GM19193 (cell line): ENCODE results near the gene ATF6.

Experiments
- POLR2A ChIP-seq: IDR thresholded peaks from 4 replicates; pipeline ENCODE4 v1.6.1; 2011; ENCODE audit not compliant: insufficient read depth, insufficient read length; ENCODE audit errors: extremely low read depth

The ATF6 gene

DNA sequence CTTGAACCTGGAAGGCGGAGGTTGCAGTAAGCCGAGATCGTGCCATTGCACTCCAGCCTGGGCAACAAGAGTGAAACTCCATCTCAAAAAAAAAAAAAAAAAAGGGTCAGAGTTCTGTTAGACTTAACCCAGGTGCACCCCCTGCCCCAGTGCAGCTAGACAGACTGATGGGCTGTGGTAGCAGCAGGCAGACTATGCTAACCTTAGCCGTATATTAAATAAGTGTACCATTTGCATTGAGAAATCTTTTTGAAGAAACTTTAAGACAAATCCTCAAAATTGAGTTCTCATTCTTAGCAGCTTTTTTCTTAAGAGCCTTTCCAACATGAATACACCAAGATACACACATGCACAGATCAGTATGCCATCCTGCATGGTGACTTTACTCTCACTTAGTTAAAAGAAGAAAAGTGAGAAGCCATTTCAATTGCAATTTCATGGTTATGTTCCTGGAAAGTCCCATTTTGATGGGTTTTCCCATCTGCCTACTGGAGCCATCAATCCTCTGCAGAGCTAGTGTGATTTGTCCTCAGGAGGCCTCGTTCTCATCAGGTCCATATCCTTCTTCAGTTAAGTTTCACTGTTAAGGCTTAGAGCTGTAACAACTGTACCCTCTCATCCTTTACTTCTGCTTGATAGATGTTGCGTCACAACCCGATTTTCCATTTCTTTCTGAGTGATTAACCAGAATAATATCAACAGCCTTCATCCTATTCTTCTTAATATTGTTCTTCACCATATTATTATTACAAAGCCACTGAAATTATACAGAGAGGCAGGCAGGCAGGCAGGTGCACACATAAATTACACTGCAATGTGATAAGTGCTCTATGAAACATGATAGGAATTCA, 37.5 kb upstream of the ATF6 start:
- no peak for TF ChIP-seq POLR2A

DNA sequence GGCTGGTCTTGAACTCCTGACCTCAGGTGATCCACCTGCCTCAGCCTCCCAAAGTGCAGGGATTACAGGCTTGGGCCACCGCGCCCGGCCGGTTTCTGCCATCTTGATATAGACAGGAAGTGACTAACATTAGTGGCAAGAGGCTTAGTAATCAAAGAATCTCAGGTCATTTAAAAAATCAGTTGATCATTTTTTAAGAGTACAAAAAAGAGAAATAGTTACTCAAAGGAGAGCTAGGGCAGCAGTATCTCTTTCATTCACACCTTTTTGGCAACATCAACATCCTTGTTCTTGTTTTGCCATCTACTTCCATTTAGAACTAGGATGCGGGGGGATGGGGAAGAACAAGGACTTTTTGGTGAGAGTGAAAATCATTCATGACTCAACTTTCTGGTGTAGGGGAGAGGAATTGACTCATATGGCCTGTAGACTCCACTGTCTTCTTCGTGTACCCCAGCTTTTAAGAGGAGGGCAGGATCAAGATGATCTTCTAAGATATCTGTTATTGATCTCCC, 36.0 kb upstream of the ATF6 start:
- TF ChIP-seq POLR2A: no peak

DNA sequence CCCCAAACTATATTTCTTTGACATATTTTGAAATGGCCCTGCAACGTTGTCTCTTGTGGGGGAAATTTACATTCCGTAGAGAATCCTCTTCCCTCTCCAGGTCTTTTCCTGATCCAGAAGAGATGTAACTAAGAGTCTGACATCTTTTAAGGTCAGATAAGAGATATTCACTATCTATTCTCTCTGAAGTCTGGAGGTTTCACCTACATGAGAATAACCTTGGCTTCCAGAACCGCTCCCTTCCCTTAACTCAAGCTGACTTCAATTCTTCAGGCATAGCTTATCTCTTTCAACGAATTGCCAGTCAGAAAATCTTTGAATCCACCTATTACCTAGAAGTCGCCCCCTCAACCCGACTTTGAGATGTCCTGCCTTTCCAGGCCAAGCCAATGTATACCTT, 34.9 kb upstream of the ATF6 start:
- no peak for TF ChIP-seq POLR2A

DNA sequence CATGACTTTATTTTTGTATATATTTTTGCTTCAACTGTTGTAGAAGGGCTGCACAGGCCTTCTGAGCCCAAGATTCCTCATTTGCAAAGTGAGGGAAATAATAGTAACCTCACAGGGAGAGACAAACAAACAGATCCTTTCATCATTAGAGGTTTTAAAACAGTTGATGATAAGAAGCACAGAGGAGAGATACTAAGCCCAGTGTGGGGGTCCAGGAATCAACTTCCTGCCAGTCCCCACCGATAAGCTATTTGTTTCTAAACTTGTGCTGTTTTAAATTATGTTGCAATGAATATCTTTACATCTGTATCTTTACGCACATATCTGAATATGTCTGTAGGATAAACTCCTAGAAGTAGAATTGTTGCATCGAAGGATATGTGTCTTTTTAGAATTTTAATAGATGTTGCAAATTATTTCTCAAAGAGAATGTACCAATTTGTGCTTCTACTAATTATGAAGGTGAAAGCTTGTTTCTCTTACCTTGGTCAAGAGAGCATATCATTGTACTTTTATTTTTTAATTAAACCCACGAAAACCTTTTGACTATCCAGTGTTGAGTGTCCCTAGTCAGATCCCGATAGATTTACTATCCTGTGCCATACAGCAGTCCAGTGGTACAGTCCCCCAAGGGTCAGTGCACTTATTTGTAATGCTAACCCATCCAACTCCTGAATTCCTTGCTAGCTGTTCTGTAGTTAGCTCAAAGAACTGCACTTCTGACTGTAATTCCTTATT, 34.0 kb upstream of the ATF6 start:
- no peak for TF ChIP-seq POLR2A

DNA sequence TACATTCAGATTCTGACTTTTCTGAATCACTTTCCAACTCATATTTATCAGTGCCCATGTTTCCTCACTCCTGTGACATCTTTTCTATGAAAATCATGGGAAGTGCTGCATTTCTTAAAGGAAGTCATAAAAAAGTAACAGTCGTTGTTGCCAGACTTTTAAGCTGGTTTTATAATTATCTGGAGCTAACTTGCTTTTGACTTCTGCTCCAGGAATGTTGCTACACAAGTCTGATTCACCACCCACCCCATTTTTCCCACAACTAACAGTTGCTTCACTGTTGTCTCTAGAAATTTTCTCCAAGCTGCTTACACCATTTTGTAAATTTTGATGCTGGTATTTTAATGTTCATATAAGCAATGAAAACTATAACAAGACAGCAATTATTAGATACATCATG, 32.6 kb upstream of the ATF6 start:
- no peak for TF ChIP-seq POLR2A

DNA sequence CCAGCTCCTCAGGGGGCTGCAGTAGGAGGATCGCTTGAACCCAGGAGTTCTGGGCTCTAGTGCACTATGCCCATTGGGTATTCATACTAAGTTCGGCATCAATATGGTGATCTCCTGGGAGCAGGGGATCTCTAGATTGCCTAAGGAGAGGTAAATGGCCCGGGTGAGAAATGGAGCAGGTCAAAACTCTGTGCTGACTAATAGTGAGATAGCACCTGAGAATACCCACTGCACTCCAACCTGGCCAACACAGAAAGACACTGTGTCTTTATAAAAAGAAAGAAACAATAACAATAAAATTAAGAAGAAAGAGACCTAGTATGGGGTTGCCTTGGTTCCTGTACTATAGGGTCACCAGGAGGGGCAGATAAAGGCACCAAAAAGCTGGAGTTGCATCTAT, 30.3 kb upstream of the ATF6 start:
- TF ChIP-seq POLR2A: no peak

DNA sequence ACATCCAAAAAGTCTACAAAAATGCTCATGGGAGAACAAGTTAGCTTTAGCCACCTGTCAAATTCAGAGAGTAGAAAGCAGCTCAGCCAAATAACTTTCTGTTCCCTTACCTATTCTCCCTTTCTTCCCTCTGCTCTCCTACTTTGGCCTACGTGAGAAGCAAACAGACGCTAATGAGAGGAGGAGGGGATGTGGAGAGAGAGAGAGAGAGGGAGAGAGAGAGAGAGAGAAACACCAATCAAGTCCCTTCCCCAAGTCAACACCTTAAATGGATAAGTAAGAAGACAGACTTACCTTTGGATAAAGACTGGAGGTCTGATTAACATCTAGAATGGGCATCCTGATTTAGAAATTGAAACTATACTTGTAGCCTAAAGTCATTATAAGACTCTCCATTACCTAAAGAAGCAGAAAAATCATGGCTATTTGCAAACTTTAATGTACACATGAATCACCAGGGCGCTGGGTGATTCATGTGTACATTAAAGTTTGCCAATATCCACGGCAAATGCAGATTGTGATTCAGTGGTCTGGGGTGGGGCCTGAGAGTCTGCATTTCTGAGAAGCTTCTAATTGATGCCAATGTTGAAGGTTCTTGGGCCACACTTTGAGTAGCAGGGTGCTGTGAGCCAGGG, 29.7 kb upstream of the ATF6 start:
- TF ChIP-seq POLR2A: no peak

DNA sequence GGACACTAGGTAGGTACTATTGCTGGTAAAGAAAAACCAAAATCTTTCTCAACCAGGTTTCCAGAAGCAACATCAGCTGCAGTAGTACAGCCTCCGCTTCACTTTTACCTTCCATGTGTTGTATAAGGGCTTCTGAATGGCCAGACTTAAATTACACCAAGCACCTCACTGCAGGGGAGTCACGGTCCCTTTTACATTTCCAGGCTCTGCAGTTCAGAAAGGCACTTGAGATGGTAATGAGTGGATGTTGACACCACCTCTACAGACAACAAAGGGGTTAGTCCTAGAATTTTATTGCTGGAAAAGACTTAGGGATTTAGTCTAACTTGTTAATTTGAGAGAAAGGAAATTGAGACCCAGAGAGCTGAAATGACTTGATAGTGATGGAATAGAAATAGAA, 28.5 kb upstream of the ATF6 start:
- no peak for TF ChIP-seq POLR2A

DNA sequence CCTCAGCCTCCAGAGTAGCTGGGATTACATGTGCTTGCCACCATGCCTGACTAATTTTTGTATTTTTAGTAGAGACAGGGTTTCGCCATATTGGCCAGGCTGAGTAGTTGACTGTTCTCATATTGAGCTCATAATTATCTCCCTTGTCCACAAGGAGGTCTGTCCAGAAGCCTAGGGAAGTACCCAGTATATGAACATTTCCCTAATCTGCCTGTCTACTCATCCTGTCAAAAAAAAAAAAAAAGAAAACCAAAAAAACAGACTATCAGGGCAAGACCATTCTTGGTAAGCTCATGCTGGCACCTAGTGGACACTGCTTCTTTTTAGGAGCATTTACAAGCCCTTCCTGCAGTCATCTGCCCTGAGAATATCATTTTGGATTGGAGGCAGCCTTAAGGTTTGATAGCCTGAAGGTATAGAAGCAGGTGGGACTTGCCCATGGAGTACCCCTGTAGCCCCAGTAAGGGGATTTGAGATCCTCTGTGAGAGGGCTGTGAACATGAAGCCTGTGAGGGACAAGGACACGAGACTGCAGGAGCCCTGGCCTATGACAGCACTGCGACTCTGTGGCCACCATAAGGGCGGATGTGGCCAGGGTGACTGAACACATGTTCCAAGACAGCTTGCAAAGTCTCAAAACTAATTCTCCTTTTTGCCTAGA, 27.4 kb upstream of the ATF6 start:
- peak; percentile 41 for TF ChIP-seq POLR2A

DNA sequence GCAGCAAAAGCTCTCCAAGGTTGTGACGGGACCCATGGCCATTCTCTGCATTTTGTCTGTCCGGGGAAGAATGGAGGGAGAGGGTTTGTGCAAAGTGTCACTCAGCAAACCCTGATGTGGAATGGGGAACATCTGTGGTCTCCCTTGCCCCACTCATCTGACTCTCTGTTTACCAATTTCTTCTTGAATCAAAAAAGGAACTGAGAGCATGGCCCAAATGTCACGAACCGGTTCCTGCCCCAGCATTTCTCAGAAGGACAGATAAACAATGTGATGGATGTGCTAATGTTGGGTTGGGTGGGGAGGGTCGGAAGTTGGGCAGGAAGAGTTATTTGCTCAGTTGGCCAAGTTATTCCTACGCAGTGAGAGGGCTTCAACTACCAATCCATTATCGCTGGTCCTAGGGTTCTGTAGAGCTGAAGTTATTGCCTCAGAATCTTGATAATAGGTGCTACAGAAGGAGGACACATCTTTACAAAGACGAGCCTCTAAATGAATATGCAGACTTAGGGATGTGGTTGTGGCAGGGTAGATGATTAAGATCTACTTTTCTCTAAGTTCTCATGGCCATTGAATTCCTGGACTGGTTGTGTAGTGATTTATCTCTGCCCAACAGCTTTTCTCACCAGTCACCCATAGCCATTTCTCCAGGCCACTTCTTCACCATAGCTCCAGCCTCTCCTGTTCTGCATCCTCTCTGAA, 26.1 kb upstream of the ATF6 start:
- peak; percentile 41 for TF ChIP-seq POLR2A

DNA sequence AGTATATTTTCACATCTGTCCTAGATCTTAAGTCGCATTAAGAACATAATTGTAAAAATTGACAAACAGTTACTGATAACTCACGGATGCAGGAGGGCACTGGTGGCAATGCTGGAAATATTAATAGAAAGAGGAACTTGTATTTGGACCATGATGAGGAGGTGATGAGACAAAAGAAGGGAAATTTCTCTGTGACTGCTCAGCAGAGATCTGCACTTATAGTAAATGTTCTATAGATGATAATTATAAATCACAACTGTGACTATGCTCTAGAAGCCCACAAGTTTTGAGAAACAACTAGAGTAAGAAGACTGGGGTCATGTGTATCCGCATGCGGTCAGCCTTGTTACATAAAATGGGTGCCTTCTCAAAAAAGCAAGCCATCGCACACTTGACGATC, 25.2 kb upstream of the ATF6 start:
- TF ChIP-seq POLR2A: no peak

DNA sequence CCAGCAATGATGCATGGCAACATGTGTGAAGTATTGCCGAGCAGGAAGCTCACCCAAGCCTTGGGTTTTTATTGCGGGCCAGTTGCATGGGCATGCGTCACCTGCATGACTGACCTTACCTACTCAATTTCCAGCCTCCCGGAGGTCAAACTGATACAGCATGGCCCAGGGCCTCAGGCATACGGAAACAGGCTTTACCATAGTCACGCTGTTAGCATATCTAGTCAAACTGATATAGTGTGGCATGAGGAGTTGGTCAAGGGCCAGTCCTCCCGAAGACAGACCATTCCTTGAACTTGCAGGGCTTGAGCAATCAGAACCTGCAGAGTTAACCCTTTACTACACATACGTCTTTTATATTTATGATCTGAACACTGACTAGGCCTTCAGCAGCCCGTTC, 22.9 kb upstream of the ATF6 start:
- TF ChIP-seq POLR2A: no peak

DNA sequence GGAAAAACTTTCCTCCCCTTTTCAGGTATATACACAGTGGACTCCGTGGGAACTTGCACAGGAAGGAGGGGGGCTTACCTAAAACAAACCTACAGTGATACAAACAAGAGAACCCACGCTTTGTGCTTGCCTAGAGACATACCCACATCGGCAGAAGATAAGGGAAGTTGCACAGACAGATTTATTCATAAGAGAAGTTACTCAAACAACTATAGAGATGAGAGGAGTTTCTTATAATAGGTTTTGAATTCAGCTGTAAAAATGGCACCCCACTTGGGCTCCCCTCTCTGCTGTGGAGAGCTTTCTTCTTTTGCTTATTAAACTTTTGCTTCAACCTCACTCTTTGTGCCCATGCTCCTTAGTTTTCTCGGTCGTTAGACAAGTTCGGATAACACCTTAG, 18.3 kb upstream of the ATF6 start:
- no peak for TF ChIP-seq POLR2A
